Stimulated activated CD8-positive, alpha-beta memory T cell treated with anti-CD3 and anti-CD28 coated beads, Interleukin-4, amount 100 ng/mL, for 1 hour (primary cell): ENCODE data around the gene PSMB5.

Source experiments
- DNase-seq, 2 donors: peaks; one replicate each; pipeline ENCODE4 v3.0.0-alpha.2; 2020; ENCODE audit warnings: low read depth in 2 of 2, low spot score in 1 of 2

The PSMB5 gene

DNA sequence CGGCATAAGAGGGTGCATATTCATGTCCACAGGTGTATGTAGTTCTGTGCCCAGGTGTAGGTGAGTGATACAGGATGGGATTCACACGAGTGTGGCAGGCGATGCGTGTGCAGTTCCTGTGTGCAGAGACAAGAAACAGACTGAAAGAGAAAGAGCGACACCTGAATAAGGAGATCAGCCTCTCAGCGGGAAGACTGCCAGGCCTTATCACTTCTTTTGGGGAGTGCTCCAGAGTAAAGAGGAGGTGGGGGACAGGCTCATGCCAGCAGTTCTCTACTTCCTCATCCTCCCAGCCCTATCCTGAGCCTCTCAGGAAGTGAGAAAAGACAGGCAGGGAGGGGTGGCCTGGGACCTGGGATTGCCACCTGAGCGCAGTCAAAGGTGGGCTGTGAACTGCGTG, 10.1 kb upstream of the PSMB5 start:
- no peak for DNase-seq

DNA sequence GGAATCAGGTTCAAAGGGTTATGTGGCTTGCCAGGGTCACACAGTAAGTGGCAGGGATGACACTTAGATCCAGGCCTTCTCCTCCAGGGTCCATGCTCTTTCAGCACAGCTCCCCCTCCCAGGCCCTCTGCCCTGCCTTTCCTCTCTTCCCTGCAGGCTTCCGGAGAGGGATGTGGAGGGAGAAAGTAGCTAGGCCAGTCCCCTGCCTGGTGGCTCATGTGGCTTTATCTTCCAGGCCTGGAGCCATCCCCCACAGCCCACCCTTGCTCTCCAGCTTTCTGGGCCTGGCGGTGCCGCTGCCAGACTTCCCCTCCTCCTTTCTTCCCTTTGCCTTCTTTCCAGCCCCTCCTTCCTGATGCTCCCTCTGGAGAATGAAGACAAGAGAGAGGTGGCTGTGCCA, 9.1 kb upstream of the PSMB5 start:
- DNase-seq: no peak

DNA sequence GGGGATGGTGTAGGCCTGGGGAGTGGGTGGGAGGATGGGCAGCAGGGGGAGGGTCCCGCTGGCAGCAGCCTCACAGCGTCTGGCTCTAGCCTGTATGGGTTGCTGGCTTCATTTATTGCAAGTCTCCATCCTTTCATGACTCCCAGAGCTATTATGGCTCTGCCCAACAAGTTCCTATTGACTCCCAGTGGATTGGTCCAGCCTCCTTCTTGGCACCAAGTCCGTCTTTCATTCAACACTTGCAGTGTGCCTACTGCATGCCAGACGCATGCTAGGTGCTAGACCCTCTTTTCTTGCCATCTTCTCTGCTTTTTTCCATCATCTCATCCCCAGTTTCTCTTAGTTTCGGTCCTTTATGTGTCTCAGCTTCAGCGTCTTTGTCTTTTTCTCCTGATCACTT, 8.4 kb upstream of the PSMB5 start:
- no peak for DNase-seq

DNA sequence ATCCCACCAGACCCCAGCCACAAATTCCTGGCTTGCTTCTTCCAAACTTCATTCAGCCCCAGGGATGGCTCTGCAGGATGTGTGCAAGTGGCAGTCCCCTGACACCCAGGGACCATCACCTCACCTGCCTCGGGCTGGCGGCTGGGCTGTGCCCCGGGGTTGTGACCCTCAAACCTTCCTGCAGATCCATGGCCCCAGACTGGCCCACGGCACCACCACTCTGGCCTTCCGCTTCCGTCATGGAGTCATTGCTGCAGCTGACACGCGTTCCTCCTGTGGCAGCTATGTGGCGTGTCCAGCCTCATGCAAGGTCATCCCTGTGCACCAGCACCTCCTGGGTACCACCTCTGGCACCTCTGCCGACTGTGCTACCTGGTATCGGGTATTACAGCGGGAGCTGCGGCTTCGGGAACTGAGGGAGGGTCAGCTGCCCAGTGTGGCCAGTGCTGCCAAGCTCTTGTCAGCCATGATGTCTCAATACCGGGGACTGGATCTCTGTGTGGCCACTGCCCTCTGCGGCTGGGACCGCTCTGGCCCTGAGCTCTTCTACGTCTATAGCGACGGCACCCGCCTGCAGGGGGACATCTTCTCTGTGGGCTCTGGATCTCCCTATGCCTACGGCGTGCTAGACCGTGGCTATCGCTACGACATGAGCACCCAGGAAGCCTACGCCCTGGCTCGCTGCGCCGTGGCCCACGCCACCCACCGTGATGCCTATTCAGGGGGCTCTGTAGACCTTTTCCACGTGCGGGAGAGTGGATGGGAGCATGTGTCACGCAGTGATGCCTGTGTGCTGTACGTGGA, 7.7 kb upstream of the PSMB5 start, which contains the start of gene PSMB11:
Gene PSMB11, plus strand, starts transcription at position 51 of the 804 bp plus-strand sequence. Its CDS starts 14 bp downstream, at position 65.
- no peak for DNase-seq

DNA sequence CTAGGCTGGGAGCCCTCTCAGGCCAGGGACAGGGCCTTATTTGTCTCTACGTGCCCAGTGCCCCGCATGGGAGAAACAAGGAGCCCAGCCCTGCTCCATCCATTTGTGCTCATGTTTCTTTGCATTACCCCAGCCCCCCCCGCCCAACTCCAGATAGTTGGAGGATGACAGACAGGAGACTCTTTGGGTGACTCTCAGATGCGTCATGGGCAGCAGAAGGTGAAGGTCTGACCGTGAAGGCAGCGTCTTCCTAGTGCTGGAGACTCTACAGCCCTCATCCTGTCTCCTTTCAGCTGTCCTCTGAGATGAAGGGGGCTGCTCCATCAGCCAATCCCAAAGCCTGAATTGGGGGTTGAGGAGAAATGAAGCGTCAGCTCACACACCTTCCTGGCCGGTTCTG, 7.0 kb upstream of the PSMB5 start:
- no peak for DNase-seq

DNA sequence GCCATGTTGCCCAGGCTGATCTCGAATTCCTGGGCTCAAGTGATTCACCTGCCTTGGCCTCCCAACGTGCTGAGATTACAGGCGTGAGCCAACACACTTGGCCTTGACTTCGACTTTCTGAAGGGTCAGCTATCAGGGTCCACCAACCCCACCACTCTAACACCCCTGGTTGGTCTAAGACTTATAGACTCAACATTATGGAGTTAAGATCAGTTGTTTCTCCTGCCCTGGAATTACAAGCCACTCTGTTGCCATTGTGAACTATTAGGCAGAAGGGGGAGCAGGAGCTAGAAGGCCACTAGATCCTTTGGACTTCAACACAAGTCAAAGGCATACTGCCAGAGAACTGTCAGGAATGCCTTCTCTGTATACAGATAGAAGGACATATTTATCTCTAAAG, 5.4 kb upstream of the PSMB5 start:
- no peak for DNase-seq

DNA sequence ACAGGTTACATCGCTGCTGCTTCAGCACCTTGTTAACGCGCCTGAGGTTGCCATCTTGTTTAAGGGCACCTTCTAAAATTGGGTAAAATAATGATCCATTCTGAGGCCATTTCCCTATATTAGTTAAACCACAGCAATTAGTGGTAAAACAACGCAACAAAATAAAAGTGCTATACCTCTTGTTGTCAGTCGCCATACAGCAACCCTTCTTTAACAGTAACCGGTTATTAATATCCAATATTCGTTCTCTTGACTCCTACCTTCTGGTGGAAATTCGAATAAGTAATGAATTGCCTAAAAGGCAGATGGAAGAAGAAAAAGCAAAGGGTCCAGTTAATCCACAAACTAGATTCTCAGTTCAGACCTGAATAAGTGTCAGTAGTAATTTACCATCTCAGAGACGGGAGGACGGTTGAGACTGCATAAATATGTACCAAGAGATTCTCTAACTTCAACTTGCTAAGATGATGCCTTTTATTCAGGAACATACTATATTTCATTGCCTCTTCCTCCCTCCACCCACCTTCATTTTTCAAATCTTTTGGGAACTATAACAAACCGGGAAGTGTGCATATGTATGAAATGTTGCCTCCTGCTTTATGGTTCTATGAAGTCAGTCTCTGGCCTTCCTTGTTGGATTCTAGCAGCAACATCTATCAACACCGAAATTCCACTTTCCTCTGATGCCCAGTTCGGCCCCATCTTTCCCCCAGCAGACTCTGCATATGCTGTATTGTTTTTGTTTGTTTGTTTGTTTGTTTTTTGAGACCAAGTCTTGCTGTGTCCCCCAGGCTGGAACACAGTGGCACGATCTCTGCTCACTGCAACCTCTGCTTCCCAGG, 824 bp upstream of the PSMB5 start:
- DNase-seq: no peak

DNA sequence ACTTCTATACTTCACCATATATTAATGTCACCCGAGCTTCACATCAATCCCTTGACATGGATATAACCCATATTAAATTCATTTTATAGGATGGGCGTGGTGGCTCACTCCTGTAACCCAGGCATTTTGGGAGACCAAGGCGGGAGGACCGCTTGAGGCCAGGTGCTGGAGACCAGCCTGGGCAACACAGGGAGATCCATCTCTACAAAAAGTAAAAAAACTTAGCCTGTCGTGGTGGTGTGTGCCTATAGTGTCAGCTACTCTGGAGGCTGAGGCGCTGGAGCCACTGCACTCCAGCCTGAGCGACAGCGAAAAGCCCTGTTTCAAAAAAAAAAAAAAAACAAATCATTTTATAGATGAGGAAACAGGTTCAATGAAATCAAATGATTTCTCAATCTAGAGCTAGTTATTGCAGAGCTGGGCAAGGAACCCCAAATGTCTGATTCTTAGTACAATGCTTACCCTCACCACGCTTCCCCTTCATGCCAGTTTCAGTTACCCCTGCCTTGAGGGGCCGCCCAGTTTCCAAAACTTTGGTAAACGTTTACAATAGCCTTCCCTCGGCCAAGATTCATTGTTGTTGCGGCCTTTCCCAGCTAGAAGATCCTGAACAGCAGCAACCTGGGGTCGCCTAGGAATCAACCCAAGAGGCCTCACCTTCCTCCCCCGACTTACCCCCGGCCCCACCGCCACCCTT, 751 bp downstream of the PSMB5 start:
- DNase-seq: no peak

DNA sequence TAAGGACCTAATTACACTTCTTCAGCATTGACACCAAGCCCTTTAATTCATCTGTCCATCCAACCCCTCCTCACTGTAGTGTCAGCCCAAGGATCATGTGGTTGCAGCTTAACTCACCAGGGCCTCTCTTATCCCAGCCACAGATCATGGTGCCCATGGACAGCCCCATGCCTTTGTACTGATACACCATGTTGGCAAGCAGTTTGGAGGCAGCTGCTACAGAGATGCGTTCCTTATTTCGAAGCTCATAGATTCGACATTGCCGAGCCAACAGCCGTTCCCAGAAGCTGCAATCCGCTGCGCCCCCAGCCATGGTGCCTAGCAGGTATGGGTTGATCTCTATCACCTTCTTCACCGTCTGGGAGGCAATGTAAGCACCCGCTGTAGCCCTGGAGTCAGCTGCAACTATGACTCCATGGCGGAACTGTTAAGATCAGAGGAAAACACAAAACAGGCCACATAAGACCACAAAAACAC, 1.4 kb downstream of the PSMB5 start:
- no peak for DNase-seq

DNA sequence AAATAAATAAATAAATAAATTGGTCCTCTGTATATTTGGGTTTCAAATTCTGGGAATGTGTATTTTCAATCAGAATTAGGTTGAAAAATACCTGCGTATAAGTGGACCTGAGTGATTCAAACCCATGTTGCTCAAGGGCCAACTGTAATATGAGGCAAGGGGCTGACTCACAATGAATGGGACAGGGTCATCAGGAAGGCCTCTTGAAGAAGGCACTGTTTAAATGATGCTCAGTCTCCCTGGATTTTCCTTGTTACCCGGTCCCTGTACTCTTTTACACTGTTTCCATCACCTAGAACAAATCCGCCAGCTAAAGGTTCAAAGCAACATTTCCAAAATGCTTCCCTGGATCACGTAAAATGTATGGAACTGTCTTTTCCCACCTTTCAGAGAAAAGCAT, 3.8 kb downstream of the PSMB5 start:
- DNase-seq: no peak

DNA sequence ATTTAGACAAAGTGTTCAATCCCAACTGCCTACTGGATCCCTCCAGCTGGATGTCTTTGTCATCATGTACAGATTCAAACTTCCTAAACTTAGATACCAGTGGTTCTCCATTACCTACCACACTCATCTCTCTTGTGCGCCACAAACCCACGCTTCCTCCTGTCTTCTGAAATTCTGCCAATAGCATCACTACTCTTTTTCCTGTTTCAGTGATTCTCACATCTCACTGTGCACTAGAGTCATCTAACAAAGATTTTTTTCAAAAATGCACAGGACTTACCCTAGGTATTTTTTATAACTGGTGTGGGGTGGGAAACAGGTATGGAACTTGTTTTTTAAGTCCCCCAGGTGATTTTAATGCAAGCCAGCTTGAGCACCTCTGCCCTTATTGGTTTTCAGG, 5.9 kb downstream of the PSMB5 start:
- DNase-seq: no peak

DNA sequence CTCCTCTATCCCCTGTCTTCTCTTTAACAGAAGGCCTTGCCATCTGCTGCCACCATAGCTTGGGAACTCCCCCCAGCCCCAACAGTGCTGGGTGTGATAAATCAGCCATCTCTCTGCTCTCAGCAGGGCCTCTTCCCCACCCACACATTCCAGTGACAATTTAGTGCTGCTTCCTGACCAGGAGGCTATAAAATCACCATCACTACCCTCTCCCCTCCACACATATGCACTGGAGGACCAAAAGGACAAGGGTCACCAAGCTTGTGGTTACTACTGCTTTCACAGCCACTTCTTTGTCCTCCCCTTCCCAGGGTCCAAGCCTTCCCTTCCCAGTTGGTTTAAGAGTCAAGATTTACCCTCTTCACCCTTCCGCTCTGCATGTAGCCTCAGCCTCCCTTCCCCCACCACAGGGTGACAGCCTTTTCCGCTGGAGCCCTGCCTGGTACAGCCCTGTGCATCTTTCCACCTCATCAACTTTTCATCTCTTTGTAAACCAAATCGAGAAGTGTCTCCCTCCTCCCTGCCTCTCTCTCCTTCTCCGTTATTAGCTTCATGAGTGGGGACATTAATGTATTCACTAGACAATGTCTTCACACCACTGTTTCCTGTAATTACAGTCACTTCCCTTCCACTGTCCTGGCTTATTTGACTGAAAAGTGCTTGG, 9.4 kb downstream of the PSMB5 start:
- no peak for DNase-seq

DNA sequence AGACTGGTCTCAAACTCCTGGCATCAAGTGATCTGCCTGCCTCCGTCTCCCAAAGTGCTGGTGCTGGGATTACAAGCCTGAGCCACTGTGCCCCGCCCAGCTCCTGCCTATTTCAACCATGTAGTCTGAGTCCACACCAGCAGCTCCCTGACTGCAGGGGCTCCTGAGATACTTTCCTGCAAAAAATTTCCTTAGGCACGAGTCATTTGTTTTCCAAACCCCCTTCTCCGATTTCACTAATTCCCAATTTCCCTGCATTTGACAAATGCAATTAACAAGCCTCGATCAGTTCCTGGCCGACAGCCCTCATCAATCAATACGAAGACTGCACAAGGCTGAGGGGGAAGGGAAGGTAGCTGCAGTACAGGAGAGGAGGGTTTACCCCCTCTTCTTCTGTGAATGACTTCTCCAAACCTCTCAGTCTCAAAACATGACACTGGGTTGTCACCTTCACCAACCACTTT, 10.1 kb downstream of the PSMB5 start:
- no peak for DNase-seq

DNA sequence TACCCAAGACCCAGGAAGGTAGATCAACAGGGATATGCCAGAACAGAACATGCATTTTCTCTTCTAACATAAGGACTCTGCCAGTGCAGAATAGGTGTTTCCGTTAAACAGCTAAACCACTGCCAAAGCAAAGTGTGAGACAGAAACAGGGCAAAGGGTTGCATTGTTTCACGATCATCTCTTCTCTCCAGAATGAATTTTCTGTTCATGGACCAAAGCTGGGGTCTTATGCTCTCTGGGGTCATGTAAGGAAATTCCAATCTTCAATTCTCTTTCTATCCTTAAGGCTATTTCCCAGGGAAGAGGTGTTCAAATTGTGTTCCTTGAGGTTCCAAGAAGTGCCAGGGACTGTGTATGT, 10.9 kb downstream of the PSMB5 start:
- DNase-seq: no peak

DNA sequence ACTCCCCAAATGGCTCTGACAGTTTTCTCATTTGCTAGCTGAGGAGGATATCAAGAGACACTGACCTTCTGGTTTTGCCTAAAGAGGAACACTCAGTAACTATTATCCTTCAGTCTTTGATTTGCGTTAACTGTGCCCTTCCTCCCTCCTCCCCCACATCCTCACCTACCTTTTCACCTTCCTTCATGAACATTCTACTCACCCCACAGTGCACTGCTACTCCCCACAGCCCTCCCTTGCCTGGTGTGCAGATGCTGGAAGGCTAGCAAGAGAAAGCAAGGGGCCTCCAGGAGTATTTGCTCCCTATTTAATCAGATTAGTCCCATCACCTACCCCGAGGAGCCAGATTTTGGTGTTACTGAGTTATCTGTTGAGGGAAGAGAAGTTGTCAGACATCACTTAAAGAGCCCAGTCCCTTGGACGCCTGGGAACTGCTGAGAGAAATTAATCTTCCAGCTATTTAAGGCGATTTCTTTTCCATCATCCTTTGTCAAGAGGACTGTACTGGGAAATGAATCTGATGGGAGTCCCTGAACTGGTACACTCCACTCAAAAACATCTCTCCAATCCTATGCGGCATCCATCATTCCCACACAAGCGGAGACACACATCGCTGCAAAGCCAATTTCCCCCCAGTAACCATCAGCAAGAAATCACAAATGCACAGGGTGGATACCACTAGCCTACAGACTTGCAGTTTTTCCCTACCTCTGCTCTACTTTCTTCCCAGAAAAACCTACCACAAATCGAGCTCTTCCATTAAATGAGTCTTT, 11.5 kb downstream of the PSMB5 start:
- no peak for DNase-seq

DNA sequence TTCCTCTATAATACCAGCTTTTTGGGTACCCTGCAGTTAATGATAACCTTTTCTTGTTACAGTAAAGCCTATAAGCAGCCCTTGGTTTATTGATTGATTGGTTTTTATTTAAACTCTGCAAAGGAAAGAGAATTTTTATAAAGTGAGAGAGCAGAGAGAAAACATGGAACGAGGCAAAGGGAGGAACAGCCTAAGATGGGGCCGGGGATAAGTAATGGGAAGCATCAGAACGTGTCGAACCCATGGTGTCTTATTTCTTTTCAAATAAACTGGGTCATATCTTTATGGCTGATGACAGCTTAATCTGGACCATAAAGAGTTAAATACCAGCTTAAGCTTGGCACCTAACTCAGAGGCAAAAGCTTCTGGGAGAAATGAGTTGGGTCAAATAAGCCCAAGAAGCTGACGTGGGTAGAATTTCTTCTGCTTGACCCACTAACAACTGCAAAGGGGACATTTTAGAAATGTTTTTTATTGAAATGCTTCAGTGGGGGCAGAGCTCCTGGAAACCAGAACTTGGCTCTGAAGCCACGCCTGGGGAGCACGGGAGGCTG, 12.7 kb downstream of the PSMB5 start:
- DNase-seq: no peak

DNA sequence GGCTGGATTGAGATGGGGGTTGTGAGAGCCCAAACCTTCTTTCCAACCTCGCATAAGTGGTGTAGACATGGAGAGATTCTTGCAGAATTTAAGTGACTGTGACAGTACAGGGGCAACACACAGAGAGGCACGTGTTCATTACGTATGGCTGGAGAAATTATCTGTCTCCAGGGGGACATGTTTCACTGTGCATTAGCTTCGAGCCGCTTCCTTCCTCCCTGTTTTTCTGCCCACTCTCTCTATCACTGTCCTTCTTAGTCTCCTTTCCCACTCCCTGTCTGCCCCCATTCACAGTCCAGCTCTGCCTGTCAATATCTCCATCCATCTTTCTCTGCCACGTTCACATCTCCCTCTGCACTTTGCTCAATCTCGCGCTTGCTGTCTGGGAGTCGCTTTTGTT, 13.3 kb downstream of the PSMB5 start:
- DNase-seq: no peak

DNA sequence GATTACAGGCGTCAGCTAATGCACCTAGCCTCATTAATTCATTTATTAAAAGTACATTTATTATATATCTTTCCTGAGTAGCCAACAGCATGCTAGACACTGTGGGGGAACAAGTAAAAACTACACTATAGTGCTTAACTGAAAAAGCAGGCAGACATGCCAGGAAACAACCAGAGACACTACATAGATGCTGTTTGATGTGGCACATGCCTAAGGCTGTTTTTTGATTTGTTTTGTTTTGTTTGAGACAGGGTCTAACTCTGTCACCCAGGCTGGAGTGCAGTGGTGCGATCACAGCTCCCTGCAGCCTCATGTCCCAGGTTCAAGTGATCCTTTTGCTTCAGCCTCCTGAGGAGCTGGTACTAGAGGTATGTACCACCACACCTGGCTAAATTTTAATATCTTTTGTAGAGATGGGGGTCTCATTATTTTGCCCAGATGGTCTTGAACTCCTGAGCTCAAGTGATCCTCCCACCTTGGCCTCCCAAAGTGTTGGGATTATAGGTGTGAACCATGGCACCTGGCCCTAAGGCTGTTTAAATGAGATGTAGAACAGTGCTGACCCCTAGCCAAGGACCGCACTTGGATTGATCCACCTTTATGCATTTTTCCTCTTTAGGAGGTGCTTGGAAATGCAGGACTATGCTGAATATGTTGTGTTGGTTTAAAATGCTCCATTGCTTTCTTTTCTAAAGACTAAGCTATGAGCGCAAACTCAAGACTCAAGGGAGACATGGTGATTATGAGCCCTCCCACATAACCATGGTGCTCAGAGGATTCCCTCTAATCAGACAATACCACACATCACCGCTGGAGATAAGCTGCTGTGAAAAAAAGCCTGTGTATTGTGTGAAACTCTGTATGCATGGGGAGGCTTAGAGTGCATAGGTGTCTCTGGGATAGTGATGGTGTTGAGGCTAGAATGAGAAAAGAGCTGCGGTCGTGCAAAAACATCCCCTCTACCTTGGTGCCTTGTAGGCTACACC, 14.3 kb downstream of the PSMB5 start:
- DNase-seq: no peak

DNA sequence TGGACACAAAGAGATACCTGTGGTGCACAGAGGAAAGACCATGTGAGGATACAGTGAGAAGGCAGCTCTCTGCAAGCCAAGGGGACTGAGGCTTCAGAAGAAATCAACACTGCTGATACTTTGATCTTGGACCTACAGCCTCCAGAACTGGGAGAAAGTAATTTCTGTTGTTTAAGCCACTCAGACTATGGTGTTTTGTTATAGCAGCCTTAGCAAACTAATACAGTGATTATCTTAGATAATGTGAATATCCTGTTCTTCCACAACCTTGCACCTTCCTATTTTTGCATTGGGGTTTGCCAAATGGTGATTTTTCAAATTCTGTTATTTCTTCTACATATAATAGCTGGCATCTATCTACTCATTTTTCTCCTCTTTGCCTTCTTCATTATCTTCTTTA, 16.6 kb downstream of the PSMB5 start:
- DNase-seq: no peak
